ENCODE measurements around the gene PAPOLA. TPM values are rescaled to one million over a fixed set of nuclear protein-coding genes. Genes with fewer than 3 reads are reported as not detected.

The PAPOLA gene
- total and polyA plus RNA-seq, 9 of the 15 experiments (the other 6 are each of a cell fraction or from before 2014, with no cell fraction given) = 51.1 to 199 (median 95.8) TPM

- POLR2A ChIA-PET = no interaction called here
- FAIRE-seq (no peak), ATAC-seq (no peak), DNase-seq (ENCODE audit: extremely low read depth in 1 of 4, low spot score in 3 of 4) (no peak)
- H3K9me3 ChIP-seq (replicated peaks; ENCODE audit: control insufficient read depth, insufficient read depth, low read depth, low read length) = no peaks in the 10 kb centered on the region
- in situ Hi-C loops (cut with MboI) = no loop called here
- no peaks in the 10 kb centered on the region for H3K79me2 ChIP-seq (ENCODE audit: control insufficient read depth, insufficient read depth, low read length)
- H3K27ac ChIP-seq (ENCODE audit: extremely low read depth, low read depth, low read length) = no peak overlapping the region
- 42% methylated on average over 2 of the region's 2 CpGs for WGBS (ENCODE audit: insufficient coverage, low coverage, missing lambda C conversion rate)
- H3K4me1 ChIP-seq (replicated peaks in 1 of 2; ENCODE audit: control insufficient read depth in 2 of 2, insufficient read depth in 2 of 2, low read length in 2 of 2) = no peaks in the 10 kb centered on the region
- H4K20me1 ChIP-seq (replicated peaks; ENCODE audit: control insufficient read depth, insufficient read depth, low read length) = no peaks in the 10 kb centered on the region
- H3K4me3 ChIP-seq = no peak overlapping the region
- BruUV-seq (replicated peaks) = no TSS peak
- CTCF ChIA-PET (ENCODE audit: low intra/inter-chr PET ratio) = no interaction called here
- peaks cover 10% of the 10 kb centered on the region; the same call in 2 of the 3 replicates for H3K36me3 ChIP-seq (ENCODE audit: control insufficient read depth, insufficient read depth, low read length)
- no peak overlapping the region for H3K9ac ChIP-seq (ENCODE audit: insufficient read depth in 1 of 2, low read depth in 2 of 2, low read length in 2 of 2)
- no peaks in the 10 kb centered on the region for H3K27me3 ChIP-seq (ENCODE audit: control insufficient read depth in 2 of 2, insufficient read depth in 2 of 2, low read length in 2 of 2)
- H3K4me2 ChIP-seq (ENCODE audit: insufficient read depth, low read length) = no peak overlapping the region
- no peaks in the 10 kb centered on the region for H3K9me1 ChIP-seq (ENCODE audit: control insufficient read depth, insufficient read depth, low read length)
- no peak for TF ChIP-seq HIVEP1 (CRISPR knock-in tag; IDR thresholded peaks at IDR 0.05)
- no peak for TF ChIP-seq SNIP1 (IDR thresholded peaks at IDR 0.05; ENCODE audit: low read depth)
- TF ChIP-seq, protein P1, sequence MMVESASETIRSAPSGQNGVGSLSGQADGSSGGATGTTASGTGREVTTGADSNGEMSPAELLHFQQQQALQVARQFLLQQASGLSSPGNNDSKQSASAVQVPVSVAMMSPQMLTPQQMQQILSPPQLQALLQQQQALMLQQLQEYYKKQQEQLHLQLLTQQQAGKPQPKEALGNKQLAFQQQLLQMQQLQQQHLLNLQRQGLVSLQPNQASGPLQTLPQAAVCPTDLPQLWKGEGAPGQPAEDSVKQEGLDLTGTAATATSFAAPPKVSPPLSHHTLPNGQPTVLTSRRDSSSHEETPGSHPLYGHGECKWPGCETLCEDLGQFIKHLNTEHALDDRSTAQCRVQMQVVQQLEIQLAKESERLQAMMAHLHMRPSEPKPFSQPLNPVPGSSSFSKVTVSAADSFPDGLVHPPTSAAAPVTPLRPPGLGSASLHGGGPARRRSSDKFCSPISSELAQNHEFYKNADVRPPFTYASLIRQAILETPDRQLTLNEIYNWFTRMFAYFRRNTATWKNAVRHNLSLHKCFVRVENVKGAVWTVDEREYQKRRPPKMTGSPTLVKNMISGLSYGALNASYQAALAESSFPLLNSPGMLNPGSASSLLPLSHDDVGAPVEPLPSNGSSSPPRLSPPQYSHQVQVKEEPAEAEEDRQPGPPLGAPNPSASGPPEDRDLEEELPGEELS (CRISPR knock-in tag; IDR thresholded peaks at IDR 0.05; ENCODE audit: borderline replicate concordance) = no peak
- TF ChIP-seq, protein P2, sequence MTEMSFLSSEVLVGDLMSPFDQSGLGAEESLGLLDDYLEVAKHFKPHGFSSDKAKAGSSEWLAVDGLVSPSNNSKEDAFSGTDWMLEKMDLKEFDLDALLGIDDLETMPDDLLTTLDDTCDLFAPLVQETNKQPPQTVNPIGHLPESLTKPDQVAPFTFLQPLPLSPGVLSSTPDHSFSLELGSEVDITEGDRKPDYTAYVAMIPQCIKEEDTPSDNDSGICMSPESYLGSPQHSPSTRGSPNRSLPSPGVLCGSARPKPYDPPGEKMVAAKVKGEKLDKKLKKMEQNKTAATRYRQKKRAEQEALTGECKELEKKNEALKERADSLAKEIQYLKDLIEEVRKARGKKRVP (CRISPR knock-in tag; IDR thresholded peaks at IDR 0.05) = no peak
- no peak for TF ChIP-seq ZSCAN29 (IDR thresholded peaks at IDR 0.05)
- TF ChIP-seq SRF (CRISPR knock-in tag; IDR thresholded peaks at IDR 0.05) = no peak
- TF ChIP-seq TCF3 (CRISPR knock-in tag; IDR thresholded peaks at IDR 0.05) = no peak
- TF ChIP-seq NCOA1 (IDR thresholded peaks at IDR 0.05; ENCODE audit: low read depth) = no peak
- no peak for TF ChIP-seq HMBOX1 (IDR thresholded peaks at IDR 0.05)
- TF ChIP-seq XRCC3 (IDR thresholded peaks at IDR 0.05) = no peak
- no peak overlapping the region for H2AFZ ChIP-seq (ENCODE audit: low read depth, low read length)
- intact Hi-C loops (cut with micrococcal nuclease) = no loop called here
Measured at GRCh38 chr14:96574171-96574632, 72.0 kb downstream of the PAPOLA start.

All from K562 (cell line).